Activated naive CD4-positive, alpha-beta T cell treated with anti-CD3 and anti-CD28 coated beads, Interleukin-2, amount 50 U/mL, for 72 hours (primary cell): ENCODE measurements around the gene PRRG1. TPM values are rescaled to one million over a fixed set of nuclear protein-coding genes. Genes with fewer than 3 reads are reported as not detected.
"Not testable (repeated sequence)": the region's sequence is repeated elsewhere in the genome, so short reads cannot be mapped to it uniquely, and the experiment has no call there.

Experiments
- ATAC-seq, 2 donors: fragments of 150-1000 bp; cut with Tn5 transposase; 2 replicates each; pipeline ENCODE4 v1.10.0; 2021; ENCODE audit warnings: mild to moderate bottlenecking in 2 of 2, moderate library complexity in 2 of 2
- DNase-seq, 2 donors: peaks; one replicate each; pipeline ENCODE4 v3.0.0; 2021 to 2022; ENCODE audit warnings: low spot score in 2 of 2
- H3K27ac Mint-ChIP-seq, 2 donors: one replicate each; pipeline ENCODE4 v1.8.0; 2022; ENCODE audit warnings: mild to moderate bottlenecking in 2 of 2, mixed read lengths in 2 of 2
- H3K36me3 Mint-ChIP-seq, 2 donors: one replicate each; pipeline ENCODE4 v1.8.0; 2022; ENCODE audit warnings: mixed read lengths in 2 of 2
- H3K9me3 Mint-ChIP-seq, 2 donors: one replicate each; pipeline ENCODE4 v1.8.0; 2022; ENCODE audit warnings: mixed read lengths in 2 of 2
- total RNA-seq, 2 donors: library from RNA; stranded (reverse); gene quantifications; one replicate each; pipeline ENCODE4 v1.2.3, GENCODE V29; 2022

PRRG1 gene
- total RNA-seq, 2 donors from 2014 or later: not detected

DNA sequence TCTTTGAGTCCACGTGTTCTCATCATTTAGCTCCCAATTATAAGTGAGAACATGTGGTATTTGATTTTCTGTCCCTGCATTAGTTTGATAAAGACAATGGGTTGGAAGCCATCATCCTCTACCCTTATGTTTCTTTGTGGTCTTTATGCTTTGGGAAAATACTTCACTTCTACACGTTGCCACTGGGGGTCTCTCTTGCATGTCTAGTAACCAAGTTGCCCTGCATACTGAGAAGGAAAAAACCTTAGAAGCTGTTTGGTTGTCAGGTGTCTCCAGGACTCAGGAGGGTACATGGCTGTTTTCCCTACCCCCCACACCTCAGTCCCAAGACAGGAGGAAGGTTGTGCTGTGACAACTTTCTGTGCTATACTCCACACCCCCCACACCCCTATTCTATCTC, 146.6 kb downstream of the PRRG1 start:
- H3K27ac Mint-ChIP-seq, DNase-seq, H3K36me3 Mint-ChIP-seq, H3K9me3 Mint-ChIP-seq, ATAC-seq: not testable (repeated sequence)

GRCh38 chrX:37497126-37497525, 148.0 kb downstream of the PRRG1 start:
- not testable (repeated sequence) for H3K36me3 Mint-ChIP-seq, DNase-seq, H3K9me3 Mint-ChIP-seq

GRCh38 chrX:37498323-37498722, 149.2 kb downstream of the PRRG1 start:
- H3K36me3 Mint-ChIP-seq, H3K9me3 Mint-ChIP-seq, H3K27ac Mint-ChIP-seq, ATAC-seq, DNase-seq: not testable (repeated sequence)

More at GRCh38 chrX:37497126-37497525, 148.0 kb downstream of the PRRG1 start:
- ATAC-seq, H3K27ac Mint-ChIP-seq: not testable (repeated sequence)

- DNase-seq, H3K9me3 Mint-ChIP-seq, H3K27ac Mint-ChIP-seq, ATAC-seq, H3K36me3 Mint-ChIP-seq: not testable (repeated sequence)
Observed at GRCh38 chrX:37499649-37500048, 150.5 kb downstream of the PRRG1 start.

DNA sequence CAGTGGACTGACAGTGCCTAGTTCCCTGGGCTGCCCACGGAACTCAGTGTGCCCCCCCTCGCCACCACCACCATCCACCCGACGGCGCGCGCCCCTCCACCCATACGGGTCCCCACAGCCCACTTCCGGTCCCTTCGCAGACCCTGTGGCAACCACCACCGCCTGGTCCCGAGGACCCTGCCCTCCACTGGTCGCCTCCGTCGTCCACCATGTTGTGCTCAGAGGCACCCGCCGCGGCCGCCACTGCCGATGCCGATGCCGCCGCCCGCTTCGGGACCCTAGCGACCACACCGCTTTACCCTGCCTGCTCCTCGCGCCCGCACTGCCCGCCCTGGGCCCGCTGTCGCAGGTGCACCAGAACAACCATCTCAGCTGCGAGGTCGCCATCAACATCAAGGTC, 155.8 kb downstream of the PRRG1 start:
- Mint-ChIP-seq H3K9me3 (no peaks in the 10 kb centered on the region), H3K27ac (no peak overlapping the region), H3K36me3 (no peaks in the 10 kb centered on the region)
- DNase-seq (no peak), ATAC-seq (no peak)

Other genes starting within 250 kb of the PRRG1 start
- gene LANCL3, start 222.3 kb downstream of the PRRG1 start, total RNA-seq: under 1 TPM; 0.02 to 0.53 TPM